NK-92 (cell line): Measurements from ENCODE around the gene NECAP2.
"Not testable (repeated sequence)": the region's sequence is repeated elsewhere in the genome, so short reads cannot be mapped to it uniquely, and the experiment has no call there.

ENCODE experiments used
- DNase-seq: peaks from one replicate; lab custom pipeline; 2025; ENCODE audit not compliant: unreplicated experiment; lab: John Stamatoyannopoulos, UW

NECAP2 gene

DNA sequence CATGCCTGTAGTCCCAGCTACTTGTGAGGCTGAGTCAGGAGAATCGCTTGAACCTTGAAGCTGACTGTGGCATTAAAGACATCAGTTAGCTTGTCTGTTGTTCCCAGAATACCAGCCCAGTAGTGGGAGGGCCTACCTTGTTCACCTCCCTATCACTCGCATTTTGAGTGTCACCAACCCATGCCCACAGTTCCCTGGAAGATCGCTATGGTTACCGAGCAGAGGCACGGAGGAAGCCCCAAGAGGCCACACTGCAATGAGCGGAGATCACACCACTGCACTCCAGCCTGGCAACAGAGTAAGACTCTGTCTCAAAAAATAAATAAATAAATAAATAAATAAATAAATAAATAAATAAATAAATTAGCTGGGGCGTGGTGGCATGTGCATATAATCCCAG is 52.4 kb downstream of the NECAP2 start:
- DNase-seq = not testable (repeated sequence)

DNA sequence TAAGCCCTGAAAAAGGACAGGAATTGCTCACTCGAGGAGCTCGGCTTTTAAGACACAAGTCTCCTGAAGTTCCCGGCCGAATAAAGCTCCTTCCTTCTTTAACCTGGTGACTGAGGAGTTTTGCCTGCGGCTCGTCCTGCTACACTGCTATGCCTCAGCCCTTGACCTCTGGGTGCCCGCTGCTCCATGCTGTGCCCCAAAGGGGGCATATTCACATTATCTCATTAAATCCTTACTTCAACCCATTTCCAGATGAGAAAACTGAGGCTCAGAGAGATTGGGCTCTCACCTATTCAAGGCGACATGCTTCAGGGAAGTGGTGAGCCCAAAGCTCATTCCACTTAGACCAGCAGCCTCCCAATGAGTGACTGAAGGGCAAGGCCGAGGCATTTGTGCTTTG is 53.2 kb downstream of the NECAP2 start:
- DNase-seq = not testable (repeated sequence)

- DNase-seq = not testable (repeated sequence)
Measured at GRCh38 chr1:16497474-16497904, 57.0 kb downstream of the NECAP2 start.

GRCh38 chr1:16498047-16498446 is 57.5 kb downstream of the NECAP2 start:
- DNase-seq = not testable (repeated sequence)

GRCh38 chr1:16498573-16499413 is 58.3 kb downstream of the NECAP2 start:
- DNase-seq = peak; percentile 21

- not testable (repeated sequence) for DNase-seq
Measured at GRCh38 chr1:16500466-16500865, 59.9 kb downstream of the NECAP2 start.

GRCh38 chr1:16500975-16501374 is 60.5 kb downstream of the NECAP2 start:
- DNase-seq = not testable (repeated sequence)

GRCh38 chr1:16501446-16501845 is 60.9 kb downstream of the NECAP2 start:
- not testable (repeated sequence) for DNase-seq

DNA sequence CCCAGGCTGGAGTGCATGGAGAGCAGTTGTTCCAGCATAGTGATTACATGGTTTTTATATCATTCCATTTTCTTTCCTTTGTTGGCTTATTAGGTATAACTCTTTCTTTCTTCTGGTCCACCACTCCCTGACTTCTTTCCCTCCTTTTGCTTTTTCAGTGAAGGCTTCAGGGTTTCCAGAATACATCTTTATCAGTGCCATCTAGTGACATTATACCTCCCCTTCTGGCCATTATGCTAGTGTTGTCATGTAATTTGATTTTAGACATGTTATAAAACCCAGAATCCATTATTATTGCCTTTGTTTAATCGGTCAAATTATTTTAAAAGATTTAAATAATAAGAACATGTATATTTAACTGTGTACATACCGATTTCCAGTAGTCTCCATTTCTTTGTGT is 63.0 kb downstream of the NECAP2 start:
- no peak for DNase-seq

DNA sequence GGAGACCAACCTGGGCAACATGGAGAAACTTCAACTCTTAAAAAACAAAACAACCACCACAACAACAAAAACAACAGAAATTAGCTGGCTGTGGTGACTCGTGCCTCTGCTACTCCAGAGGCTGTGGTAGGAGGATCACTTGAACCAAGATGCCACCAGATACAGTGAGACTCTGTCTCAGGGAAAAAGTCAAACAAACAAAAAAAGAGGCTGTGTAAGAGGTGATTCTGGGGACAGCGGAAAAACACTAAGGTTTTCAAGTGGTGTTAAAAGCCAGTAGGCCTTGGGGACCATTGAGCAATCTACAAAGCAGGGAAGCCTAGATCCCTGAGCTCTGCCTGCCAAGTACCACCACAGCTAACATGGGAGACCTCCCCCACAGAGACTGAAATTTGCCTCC is 65.3 kb downstream of the NECAP2 start:
- not testable (repeated sequence) for DNase-seq

DNA sequence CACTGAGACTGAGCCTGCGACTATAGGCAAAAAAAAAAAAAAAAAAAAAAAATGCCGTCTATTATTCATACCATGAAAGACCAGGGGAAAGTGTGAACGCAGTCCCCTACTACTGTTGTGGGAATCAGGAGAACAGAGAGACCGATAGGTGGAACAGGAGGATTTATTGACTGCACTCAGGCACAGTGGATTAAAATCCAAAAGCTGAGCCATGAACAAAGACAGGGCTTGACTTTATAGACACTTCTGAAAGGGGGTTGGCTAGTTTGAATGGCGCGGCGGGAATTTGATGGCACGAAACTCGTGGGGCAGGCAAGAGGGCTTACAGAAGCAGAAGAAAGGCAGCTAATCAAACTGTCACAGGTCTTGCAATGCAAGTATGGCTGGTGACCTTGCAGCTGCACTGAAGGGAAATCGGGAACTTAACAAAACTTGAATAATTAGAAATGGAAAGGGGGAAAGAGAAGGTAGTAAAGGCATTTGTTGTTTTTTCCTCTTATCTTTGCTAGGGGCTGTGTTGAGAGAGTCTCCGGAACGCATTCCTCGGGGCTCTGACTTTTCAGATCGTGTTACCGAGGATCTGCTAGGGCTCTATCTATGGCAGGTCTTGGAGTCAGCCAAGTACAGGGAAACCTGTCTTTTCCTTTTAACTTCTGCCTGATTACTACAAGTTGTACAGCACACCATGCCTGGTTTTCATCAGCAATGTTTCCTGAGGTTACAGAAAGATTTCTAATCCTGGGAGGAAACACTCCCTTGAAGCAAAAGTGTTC is 66.0 kb downstream of the NECAP2 start:
- DNase-seq = not testable (repeated sequence)

GRCh38 chr1:16508861-16509445 is 68.4 kb downstream of the NECAP2 start:
- not testable (repeated sequence) for DNase-seq
